Endothelial cell of umbilical vein (primary cell): ENCODE data around the gene METTL14. TPM values are rescaled to one million over a fixed set of nuclear protein-coding genes. Genes with fewer than 3 reads are reported as not detected.

Experiments used
- BruUV-seq: library from RNA; stranded (reverse); fragments of 400-500 nt; replicated peaks from 2 replicates; lab custom pipeline; 2021; lab: Mats Ljungman, UMichigan
- CTCF ChIA-PET: fragments of 300-600, 350-600 bp; sonication (Branson Sonifier 250); formaldehyde crosslinking; loops from one replicate; lab custom pipeline; 2021; ENCODE audit warnings: antibody characterized with exemption, inconsistent platforms; lab: Charles Lee
- POLR2A ChIA-PET: fragments of 300-600, 350-600 bp; sonication (Branson Sonifier 250); formaldehyde crosslinking; loops from one replicate; lab custom pipeline; 2021; ENCODE audit warnings: antibody characterized with exemption, inconsistent platforms; lab: Charles Lee
- DNase-seq: peaks from one replicate; pipeline ENCODE4 v3.0.0-alpha.2; 2011; ENCODE audit warnings: low read depth, low spot score
- FAIRE-seq: peaks from 2 replicates; lab custom pipeline; 2011; peaks lifted over from hg19 to GRCh38; lab: Jason Lieb, UNC
- H2AFZ ChIP-seq: 2 replicates; pipeline ENCODE4 v1.6.0; 2012; ENCODE audit warnings: low read depth, low read length, control low read depth, inconsistent platforms
- H3K27ac ChIP-seq: 2 replicates; pipeline ENCODE4 v1.5.1; 2011; ENCODE audit warnings: low read depth, mild to moderate bottlenecking, control low read depth, low read length, moderate library complexity; ENCODE audit not compliant: insufficient read depth
- H3K27me3 ChIP-seq, 2 experiments: 2 replicates each; pipeline versions ENCODE4 v1.6.0 to v1.6.1; 2011; ENCODE audit warnings: low read length in 2 of 2, mixed read lengths in 1 of 2; ENCODE audit not compliant: control insufficient read depth in 2 of 2, insufficient read depth in 2 of 2
- H3K36me3 ChIP-seq, 2 experiments: 2 replicates in 1 of 2; 3 replicates in 1 of 2; pipeline ENCODE4 v1.5.1; 2011; ENCODE audit warnings: low read length in 2 of 2, mild to moderate bottlenecking in 1 of 2, moderate library complexity in 1 of 2; ENCODE audit not compliant: control insufficient read depth in 2 of 2, insufficient read depth in 2 of 2; ENCODE audit errors: extremely low read depth in 1 of 2
- H3K4me1 ChIP-seq: 3 replicates; pipeline ENCODE4 v1.5.1; 2011; ENCODE audit warnings: mild to moderate bottlenecking, low read length; ENCODE audit not compliant: control insufficient read depth, insufficient read depth; ENCODE audit errors: extremely low read depth
- H3K4me2 ChIP-seq: 2 replicates; pipeline ENCODE4 v1.6.1; 2011; ENCODE audit warnings: low read length, control low read depth, mixed read lengths; ENCODE audit not compliant: insufficient read depth
- H3K4me3 ChIP-seq, 3 experiments: fragments of 200-600 bp in 1 of 3; sonication (generic), shearing (Covaris generic) in 1 of 3; replicated peaks in 1 of 3; 2 replicates each; pipeline ENCODE4 v1.5.1; 2011 to 2016; ENCODE audit warnings: control low read depth in 3 of 3, low read length in 3 of 3, mild to moderate bottlenecking in 2 of 3, inconsistent platforms in 1 of 3, low read depth in 1 of 3, moderate library complexity in 1 of 3; ENCODE audit not compliant: insufficient read depth in 1 of 3
- H3K79me2 ChIP-seq: 2 replicates; pipeline ENCODE4 v1.6.0; 2012; ENCODE audit warnings: low read length, inconsistent platforms; ENCODE audit not compliant: control insufficient read depth, insufficient read depth
- H3K9ac ChIP-seq: replicated peaks from 2 replicates; pipeline ENCODE3; 2011; ENCODE audit warnings: low read length, control low read depth; ENCODE audit not compliant: insufficient read depth; ENCODE audit errors: extremely low read depth
- H3K9me1 ChIP-seq: replicated peaks from 3 replicates; pipeline ENCODE4 v1.6.0; 2011; ENCODE audit warnings: mild to moderate bottlenecking, low read length; ENCODE audit not compliant: control insufficient read depth, insufficient read depth; ENCODE audit errors: extremely low read depth
- H3K9me3 ChIP-seq: replicated peaks from 2 replicates; pipeline ENCODE4 v1.5.1; 2012; ENCODE audit warnings: low read length, inconsistent platforms; ENCODE audit not compliant: control insufficient read depth, insufficient read depth
- H4K20me1 ChIP-seq: replicated peaks from 2 replicates; pipeline ENCODE3; 2011; ENCODE audit warnings: mild to moderate bottlenecking, low read length; ENCODE audit not compliant: control insufficient read depth, insufficient read depth; ENCODE audit errors: extremely low read depth
- EZH2 ChIP-seq: IDR thresholded peaks from 2 replicates; pipeline ENCODE4 v1.6.1; 2012; ENCODE audit warnings: borderline replicate concordance, low read depth, mild to moderate bottlenecking, moderate library complexity, low read length, inconsistent platforms; ENCODE audit not compliant: severe bottlenecking
- FOS ChIP-seq: IDR thresholded peaks from 2 replicates; pipeline ENCODE4 v1.6.1; 2011; ENCODE audit warnings: mild to moderate bottlenecking, low read length, moderate library complexity, borderline replicate concordance; ENCODE audit not compliant: insufficient read depth
- GATA2 ChIP-seq: IDR thresholded peaks from 2 replicates; pipeline ENCODE4 v1.7.0; 2011; ENCODE audit warnings: low read depth, mild to moderate bottlenecking, moderate library complexity, mixed read lengths, low read length; ENCODE audit not compliant: insufficient read length, insufficient read depth
- JUN ChIP-seq: IDR thresholded peaks from 2 replicates; pipeline ENCODE4 v1.6.1; 2011; ENCODE audit warnings: borderline replicate concordance, low read depth; ENCODE audit not compliant: insufficient read length, insufficient read depth
- MAX ChIP-seq: IDR thresholded peaks from 2 replicates; pipeline ENCODE4 v1.6.1; 2011; ENCODE audit not compliant: insufficient read depth, insufficient read length
- MYC ChIP-seq: IDR thresholded peaks from one replicate; pipeline ENCODE4 v1.6.1; 2011; ENCODE audit warnings: mild to moderate bottlenecking, low read depth, low read length
- POLR2A ChIP-seq: IDR thresholded peaks from 2 replicates; pipeline ENCODE4 v1.6.1; 2012; ENCODE audit warnings: low read depth, mild to moderate bottlenecking, control low read depth, low read length
- POLR2AphosphoS5 ChIP-seq: IDR thresholded peaks from 2 replicates; pipeline ENCODE4 v1.6.1; 2012; ENCODE audit warnings: low read depth, mild to moderate bottlenecking, control low read depth, low read length, moderate library complexity; ENCODE audit not compliant: insufficient read depth
- dilution Hi-C: fragments of 300-500 bp; cut with MboI; formaldehyde crosslinking; loops from one replicate; pipeline ENCODE4 v1.15.0; 2019; ENCODE audit warnings: low sequenced_read_pairs; ENCODE audit not compliant: extremely low pct_ligation_motif_present
- intact Hi-C: fragments of 100-400 bp; cut with micrococcal nuclease; formaldehyde crosslinking; loops from one replicate; pipeline ENCODE4 v1.10.0; 2022
- polyA plus RNA-seq, 4 experiments: library from polyadenylated mRNA; depleted of rRNA in 3 of 4; stranded (reverse) in 3 of 4; unstranded in 1 of 4; fragments of >200 nt; gene quantifications; 2 replicates each; pipeline versions ENCODE4 v1.2.1 to v1.2.3, GENCODE V29; 2011 to 2012; ENCODE audit warnings: missing spikeins in 1 of 4
- total RNA-seq: library from RNA; stranded (reverse); gene quantifications from 2 replicates; pipeline ENCODE4 v1.2.3, GENCODE V29; 2021
- TF ChIP-seq, protein P1 (sequence below), 2 donors: IDR thresholded peaks; 1 replicate in 1 of 2; 2 replicates in 1 of 2; pipeline ENCODE4 v1.5.1; 2011; ENCODE audit warnings: low read length in 2 of 2, mild to moderate bottlenecking in 2 of 2, moderate library complexity in 2 of 2, control low read depth in 1 of 2, inconsistent platforms in 1 of 2, low read depth in 1 of 2; ENCODE audit not compliant: insufficient read depth in 1 of 2; ENCODE audit errors: extremely low read depth in 1 of 2

Gene METTL14
- total and polyA plus RNA-seq, 2 donors (not counting 3 experiments of a cell fraction or from before 2014, with no cell fraction given), result 6.5 to 38.6 TPM

- intact Hi-C loops (loop anchor here (2.0 kb wide), 1 partner anchor 22 kb away; no protein-coding TSS in a partner anchor), dilution Hi-C loops (no loop called here)
- ChIA-PET CTCF (interaction anchor here (1.4 kb wide), 1 partner anchor 235 kb away, joined by 3 read pairs; no protein-coding TSS in a partner anchor), POLR2A (no interaction called here)
- BruUV-seq, result no TSS peak
- no peak overlapping the region for H3K4me2 ChIP-seq
- FAIRE-seq (no peak), DNase-seq (no peak)
- TF ChIP-seq, protein P1, sequence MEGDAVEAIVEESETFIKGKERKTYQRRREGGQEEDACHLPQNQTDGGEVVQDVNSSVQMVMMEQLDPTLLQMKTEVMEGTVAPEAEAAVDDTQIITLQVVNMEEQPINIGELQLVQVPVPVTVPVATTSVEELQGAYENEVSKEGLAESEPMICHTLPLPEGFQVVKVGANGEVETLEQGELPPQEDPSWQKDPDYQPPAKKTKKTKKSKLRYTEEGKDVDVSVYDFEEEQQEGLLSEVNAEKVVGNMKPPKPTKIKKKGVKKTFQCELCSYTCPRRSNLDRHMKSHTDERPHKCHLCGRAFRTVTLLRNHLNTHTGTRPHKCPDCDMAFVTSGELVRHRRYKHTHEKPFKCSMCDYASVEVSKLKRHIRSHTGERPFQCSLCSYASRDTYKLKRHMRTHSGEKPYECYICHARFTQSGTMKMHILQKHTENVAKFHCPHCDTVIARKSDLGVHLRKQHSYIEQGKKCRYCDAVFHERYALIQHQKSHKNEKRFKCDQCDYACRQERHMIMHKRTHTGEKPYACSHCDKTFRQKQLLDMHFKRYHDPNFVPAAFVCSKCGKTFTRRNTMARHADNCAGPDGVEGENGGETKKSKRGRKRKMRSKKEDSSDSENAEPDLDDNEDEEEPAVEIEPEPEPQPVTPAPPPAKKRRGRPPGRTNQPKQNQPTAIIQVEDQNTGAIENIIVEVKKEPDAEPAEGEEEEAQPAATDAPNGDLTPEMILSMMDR (IDR thresholded peaks at IDR 0.05; ENCODE audit: extremely low read depth in 1 of 2, insufficient read depth in 1 of 2, low read depth in 1 of 2, low read length in 2 of 2), result no peak
- TF ChIP-seq EZH2, result no peak
- no peak for TF ChIP-seq GATA2
- no peak for TF ChIP-seq POLR2AphosphoS5
- no peak for TF ChIP-seq MYC
- no peak for TF ChIP-seq JUN
- no peak for TF ChIP-seq POLR2A
- no peak for TF ChIP-seq FOS
- no peak for TF ChIP-seq MAX
- H3K9me1 ChIP-seq, result no peaks in the 10 kb centered on the region
- no peaks in the 10 kb centered on the region for H3K9me3 ChIP-seq
- H2AFZ ChIP-seq, result no peak overlapping the region
- H3K4me3 ChIP-seq, result no peak overlapping the region
- H3K4me1 ChIP-seq, result peaks cover 2% of the 10 kb centered on the region
- H3K9ac ChIP-seq, result no peak overlapping the region
- no peak overlapping the region for H3K27ac ChIP-seq
- H3K36me3 ChIP-seq, result peaks cover 17 to 47% of the 10 kb centered on the region in 2 experiments
- no peaks in the 10 kb centered on the region for H4K20me1 ChIP-seq
- no peaks in the 10 kb centered on the region for H3K79me2 ChIP-seq
- H3K27me3 ChIP-seq, result no peaks in the 10 kb centered on the region
Observed at GRCh38 chr4:118734491-118735205, 49.5 kb downstream of the METTL14 start.
